ENCODE results near the gene MBD3L4.
"Not testable (repeated sequence)": the region's sequence is repeated elsewhere in the genome, so short reads cannot be mapped to it uniquely, and the experiment has no call there.

DNA sequence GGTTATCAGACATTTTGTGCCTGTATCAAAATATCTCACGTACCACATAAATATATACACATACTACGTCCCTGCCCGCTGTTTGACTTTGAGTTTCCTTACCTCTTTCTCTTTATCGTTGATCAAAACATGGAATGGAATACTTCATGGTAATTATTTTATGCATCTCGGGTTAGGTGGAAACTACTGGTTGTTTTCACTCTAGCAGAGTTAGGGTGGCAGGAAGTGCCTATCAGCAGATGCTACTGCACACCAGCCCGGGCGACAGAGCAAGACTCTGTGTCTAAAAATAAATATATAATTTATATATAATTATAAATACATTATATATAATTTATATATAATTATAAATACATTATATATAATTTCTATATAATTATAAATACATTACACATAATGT is 12.9 kb upstream of the MBD3L4 start:
- TF ChIP-seq, protein P1, sequence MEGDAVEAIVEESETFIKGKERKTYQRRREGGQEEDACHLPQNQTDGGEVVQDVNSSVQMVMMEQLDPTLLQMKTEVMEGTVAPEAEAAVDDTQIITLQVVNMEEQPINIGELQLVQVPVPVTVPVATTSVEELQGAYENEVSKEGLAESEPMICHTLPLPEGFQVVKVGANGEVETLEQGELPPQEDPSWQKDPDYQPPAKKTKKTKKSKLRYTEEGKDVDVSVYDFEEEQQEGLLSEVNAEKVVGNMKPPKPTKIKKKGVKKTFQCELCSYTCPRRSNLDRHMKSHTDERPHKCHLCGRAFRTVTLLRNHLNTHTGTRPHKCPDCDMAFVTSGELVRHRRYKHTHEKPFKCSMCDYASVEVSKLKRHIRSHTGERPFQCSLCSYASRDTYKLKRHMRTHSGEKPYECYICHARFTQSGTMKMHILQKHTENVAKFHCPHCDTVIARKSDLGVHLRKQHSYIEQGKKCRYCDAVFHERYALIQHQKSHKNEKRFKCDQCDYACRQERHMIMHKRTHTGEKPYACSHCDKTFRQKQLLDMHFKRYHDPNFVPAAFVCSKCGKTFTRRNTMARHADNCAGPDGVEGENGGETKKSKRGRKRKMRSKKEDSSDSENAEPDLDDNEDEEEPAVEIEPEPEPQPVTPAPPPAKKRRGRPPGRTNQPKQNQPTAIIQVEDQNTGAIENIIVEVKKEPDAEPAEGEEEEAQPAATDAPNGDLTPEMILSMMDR (IDR thresholded peaks at IDR 0.05) = not testable (repeated sequence)
- not testable (repeated sequence) for TF ChIP-seq POLR2AphosphoS5 (IDR thresholded peaks at IDR 0.05)

All from suprapubic skin (tissue), 3 donors.